ENCODE results near the gene CIPC. TPM values are rescaled to one million over a fixed set of nuclear protein-coding genes. Genes with fewer than 3 reads are reported as not detected.

Gene CIPC
- 7.7 to 10.3 TPM (median 7.8 TPM) in 5 replicates for total RNA-seq (2022; extraction: Qiagen RNA extraction; ENCODE audit: low read depth)

DNA sequence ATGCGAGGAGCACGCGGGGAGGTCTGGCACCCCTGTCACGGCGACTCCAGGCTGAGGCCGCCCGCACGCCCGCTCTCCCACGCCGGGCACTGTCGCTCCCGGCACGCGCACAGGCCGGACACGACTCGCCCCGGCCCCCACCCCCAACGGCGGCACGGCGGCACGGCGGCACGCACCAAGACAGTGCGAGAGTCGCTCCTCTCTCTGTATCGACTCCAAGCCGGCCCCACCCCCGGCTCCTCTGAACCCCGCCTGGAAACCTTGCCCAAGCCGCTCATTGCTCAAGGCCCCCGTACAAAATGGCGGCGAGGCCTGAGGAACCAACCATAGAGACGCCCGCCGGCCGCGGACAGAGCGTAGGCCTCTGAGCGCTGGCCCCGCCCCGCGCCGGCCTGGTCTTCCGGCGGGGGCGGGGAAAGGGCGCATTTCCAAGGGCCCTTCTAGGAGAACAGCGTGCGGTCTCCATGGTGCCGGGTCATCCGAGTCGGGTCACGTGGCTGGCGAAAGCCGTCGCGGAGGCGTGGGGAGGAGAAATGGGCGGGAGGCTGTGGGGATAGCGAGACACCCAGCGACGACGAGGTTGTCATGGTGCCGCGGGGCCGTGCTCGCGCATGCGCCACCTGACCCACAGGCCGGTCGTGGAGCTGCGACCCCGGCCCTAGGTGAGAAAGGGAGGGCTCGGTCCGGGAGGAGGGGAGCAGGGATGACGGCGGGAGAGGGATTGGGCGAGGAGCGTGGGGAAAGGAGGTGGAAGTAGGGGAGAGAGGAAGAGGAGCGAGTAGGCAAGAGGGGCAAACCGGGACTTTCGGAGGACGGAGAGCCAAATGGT, at the start of gene CIPC:
Gene CIPC (plus strand): TSS at position 559 of the 829 bp plus-strand sequence. CDS start 7,451 bp downstream, outside the sequence.

GRCh38 chr14:77141214-77142004, 43.4 kb downstream of the CIPC start, which contains the start of gene ZDHHC22:
ZDHHC22 (minus strand) TSS chr14:77141791; CDS start chr14:77139738, 2,053 bp downstream.

Other genes with a start within 250 kb of the CIPC start
- gene IRF2BPL, start 69.5 kb upstream of the CIPC start, total RNA-seq (2022; extraction: Qiagen RNA extraction; ENCODE audit: low read depth), result 21.2 to 28.3 TPM (median 25.3 TPM) in 5 replicates
- 0.29 to 0.36 TPM (median 0.33 TPM) in 5 replicates for gene ZDHHC22, start 43.5 kb downstream of the CIPC start, total RNA-seq (2022; extraction: Qiagen RNA extraction; ENCODE audit: low read depth)
- gene TMEM63C, start 83.5 kb downstream of the CIPC start, total RNA-seq (2022; extraction: Qiagen RNA extraction; ENCODE audit: low read depth), result 0.53 to 1.0 TPM (median 0.81 TPM) in 5 replicates
- gene NGB, start 172.9 kb downstream of the CIPC start, total RNA-seq (2022; extraction: Qiagen RNA extraction; ENCODE audit: low read depth), result 0.08 TPM in 1 of 5 replicates, not detected in the others
- gene POMT2, start 222.6 kb downstream of the CIPC start, total RNA-seq (2022; extraction: Qiagen RNA extraction; ENCODE audit: low read depth), result 25.3 to 38.3 TPM (median 35.7 TPM) in 5 replicates
- gene GSTZ1, start 222.8 kb downstream of the CIPC start, total RNA-seq (2022; extraction: Qiagen RNA extraction; ENCODE audit: low read depth), result 30.2 to 37.8 TPM (median 34.0 TPM) in 5 replicates